ENCODE results near the gene CCL2. TPM values are rescaled to one million over a fixed set of nuclear protein-coding genes. Genes with fewer than 3 reads are reported as not detected.

Gene CCL2
- polyA plus RNA-seq, 4 donors = 13.8 to 22.4 (median 16.0) TPM

DNA sequence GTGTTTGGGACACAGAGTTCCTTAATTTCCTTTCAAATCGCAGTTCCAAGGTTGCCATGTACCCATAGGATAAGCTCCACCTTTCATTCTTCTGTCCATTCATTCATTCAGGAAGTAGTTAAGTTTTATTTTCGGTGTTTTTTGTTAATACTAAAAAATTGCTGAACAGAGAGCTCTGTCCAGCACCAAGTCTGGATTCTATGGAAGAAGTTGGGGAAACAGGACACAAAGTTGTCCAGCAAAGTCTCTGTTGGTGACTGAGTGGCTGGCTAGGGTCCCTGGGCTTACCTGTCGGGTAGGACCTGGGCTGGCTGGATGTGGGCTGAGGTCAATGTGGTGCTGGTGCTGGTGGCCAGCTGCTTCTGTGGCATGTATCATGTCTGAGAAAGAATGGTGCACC is 17.6 kb upstream of the CCL2 start:
- no peak for DNase-seq (ENCODE audit: low read depth in 4 of 4, low spot score in 2 of 4)

DNA sequence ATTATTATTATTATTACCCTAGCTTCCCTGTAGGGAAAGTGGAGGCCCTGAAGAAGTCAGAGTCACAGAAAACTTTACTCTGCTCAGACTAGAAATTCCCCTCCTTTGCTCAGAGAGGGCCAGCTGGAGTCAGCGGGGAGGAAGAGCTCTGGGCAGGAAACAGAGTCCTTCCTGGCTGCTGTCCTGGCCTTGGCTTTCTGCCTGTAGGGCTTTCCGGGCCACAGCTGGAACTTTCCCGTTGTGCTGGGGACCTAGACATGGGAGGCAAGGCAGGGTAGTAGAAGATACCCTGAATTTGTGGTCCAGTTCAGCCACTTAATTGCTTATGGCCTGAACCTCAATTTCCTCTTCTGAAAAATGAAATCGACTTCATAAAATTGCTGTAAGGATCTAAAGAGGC is 14.0 kb upstream of the CCL2 start:
- DNase-seq (ENCODE audit: low read depth in 4 of 4, low spot score in 2 of 4) = no peak

DNA sequence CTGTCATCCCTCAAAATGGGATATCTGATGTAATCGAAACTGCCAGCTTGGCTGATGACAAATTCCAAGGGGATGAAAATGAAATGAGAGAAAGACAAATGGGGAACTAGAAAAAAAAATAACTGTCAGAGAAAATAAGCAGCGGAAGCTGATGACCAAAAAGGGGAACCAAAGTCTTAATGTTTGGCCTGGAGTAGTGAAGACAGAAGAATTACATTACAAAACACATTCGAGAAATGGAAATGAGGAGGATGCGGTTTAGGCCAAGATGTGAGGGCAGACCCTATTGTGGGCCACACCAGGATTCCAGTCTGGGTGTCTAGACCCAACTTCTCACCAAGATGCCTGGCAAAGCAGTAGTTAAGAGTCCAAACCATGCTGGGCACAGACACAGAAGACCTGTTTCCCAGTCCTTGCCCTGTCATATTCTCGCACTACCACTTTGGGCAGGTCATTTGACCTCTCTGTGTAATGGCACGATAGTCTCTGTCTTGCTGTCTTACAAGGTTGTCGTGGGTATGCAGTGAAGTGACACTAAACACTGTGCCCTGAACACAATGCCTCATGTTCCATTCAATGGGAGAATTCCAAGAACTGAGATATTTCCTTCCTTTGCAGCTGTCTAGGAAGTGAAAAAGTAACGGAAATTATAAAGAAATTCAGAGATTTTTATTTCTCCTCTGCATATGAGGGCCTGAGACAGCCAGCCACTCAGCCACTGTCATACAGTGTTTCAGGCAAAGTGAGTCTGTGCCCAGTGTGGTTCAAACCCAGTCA is 12.3 kb upstream of the CCL2 start:
- no peak for DNase-seq (ENCODE audit: low read depth in 4 of 4, low spot score in 2 of 4)

DNA sequence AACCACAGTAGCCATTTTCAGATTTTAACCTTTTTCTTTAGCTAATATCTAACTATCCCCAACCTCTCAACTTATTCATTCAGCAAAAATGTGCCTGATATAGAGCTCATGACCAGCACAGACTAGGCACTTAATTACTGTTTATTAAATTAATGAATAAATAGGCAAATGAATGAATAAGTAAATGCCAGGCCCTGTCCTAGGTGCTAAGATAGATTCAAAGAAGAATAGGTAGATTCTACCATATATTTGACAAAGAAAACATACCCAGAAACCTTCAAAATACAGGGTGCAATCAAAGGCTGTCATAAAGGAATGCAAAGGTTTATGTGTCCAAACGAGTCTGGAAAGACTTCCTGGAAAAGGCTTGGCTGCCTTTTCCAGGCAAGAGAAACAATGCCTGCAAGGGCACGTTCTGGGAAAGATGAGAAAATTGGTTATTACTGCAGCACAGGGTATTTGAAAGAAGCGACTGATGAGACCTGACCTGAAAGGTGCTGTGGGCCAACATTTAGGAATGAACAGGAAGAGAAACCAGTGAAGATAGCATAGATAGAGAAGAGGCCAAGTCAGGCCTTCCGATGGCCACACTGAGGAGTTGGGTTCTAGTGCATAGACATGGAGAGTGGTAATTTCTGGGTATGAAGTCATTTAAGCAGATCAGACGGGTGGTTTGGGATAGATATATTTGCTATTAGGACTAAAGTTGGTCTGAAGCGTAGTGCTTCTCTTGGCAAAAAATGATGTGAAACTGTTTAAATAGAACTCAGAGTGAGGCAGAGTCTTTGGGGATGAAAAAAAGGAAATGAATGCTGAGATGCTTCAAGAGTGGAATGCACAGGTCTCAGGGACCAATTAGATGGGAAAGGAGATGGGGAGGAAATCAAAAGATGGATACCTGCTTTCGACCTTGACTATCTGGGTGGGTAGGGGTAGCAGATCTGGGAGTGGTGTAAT is 11.4 kb upstream of the CCL2 start:
- no peak for DNase-seq (ENCODE audit: low read depth in 4 of 4, low spot score in 2 of 4)

DNA sequence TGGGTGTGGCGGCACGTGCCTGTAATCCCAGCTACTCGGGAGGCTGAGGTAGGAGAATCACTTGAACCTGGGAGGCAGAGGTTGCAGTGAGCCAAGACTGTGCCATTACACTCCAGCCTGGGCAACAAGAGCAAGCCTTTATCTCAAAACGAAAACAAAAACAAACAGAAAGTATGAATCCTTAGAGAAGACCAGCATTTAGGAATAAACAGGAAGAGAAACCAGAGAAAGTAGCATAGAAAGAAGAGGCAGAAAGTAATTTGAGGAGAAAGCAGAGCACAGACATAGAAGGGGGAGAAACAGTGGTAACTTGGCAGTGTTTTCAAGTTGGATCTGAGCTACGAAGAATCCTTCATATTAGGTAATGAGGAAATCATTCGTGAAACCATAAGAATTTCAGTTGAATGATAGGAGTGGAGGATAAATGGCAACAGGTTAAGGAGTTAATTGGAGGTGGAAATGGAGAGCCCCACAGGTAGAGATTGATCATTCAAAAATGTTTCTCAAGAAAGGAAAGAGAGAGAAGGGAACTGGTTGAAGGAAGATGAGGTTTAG is 9.7 kb upstream of the CCL2 start:
- no peak for DNase-seq (ENCODE audit: low read depth in 4 of 4, low spot score in 2 of 4)

DNA sequence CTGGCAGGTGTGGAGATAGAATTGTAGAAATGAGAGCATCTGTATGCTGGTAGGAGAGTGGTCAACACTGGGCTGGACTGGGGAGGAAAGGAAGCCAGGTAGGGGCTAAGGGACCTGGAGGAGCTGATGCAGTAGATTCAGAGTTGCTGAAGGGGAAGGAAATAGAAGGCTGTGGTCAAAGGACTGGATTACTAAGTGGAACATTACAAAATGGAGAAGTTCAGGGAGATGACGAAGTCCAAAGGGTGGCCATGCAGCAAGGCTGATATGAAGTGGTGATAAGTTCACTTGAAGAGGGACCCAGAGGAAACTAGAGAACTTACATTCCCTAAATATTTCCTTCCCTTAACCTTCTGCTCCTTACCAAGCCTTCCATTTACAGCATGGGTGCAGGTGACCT is 8.6 kb upstream of the CCL2 start:
- no peak for DNase-seq (ENCODE audit: low read depth in 4 of 4, low spot score in 2 of 4)

DNA sequence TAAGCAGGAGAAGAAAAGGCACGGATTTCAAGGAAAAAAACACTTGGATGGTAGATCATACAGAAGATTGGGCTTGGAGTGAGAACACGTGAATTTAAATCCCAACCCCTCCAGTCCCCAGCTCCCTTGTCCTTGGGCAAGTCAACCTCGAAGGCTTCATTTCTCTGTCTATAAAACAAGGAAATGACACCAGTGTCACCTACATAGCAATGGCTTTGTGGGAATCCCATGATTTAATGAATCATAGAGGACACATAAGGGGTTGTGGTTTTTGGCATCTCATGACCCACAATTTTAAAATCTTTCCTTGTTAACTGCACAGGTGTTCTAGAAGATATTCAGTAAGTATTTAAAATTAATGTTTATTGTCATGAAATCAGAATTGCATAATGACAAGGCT is 8.2 kb upstream of the CCL2 start:
- no peak for DNase-seq (ENCODE audit: low read depth in 4 of 4, low spot score in 2 of 4)

DNA sequence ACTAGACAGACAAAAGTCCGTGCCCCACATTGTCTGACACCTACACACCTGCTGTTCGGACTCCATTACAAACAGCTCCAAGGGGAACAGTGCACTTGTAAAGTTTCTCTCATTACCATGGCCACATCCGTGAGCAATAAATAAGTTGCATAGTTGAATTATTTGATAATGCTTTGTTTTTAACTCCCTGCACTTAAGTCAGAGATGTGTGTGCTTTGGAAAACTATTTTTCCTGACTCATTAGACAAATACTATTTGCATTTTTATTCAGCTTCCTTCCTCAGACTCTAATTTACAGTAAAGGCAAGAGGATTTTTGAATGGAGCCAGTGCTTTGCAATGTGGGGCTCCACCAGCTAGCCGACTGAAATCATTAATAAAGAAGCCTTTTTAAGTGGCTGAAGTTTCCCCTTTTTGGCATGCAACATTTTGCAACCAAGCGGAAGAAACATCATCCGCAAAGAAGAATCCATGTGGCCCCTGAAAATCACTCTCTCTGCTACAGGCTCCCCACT is 6.5 kb upstream of the CCL2 start:
- DNase-seq (ENCODE audit: low read depth in 4 of 4, low spot score in 2 of 4) = no peak

DNA sequence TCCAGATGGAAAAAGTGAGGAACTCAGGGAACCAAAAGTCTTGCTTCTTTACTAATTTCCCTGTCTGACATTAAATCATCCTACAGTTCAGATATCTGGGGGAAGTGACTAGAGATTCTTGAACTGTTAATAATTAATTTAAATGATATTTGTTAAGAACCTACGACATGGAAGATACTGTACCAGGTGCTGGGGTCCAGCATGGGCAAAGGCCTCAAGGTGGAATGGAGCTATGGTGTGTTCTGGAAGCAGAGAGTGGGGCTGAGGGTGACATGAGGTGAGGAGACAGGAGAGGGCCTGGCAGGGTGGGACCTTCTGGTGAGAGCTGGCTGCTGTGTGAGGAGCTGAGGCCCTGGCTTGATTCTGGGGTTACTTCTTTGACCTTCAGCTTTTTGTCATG is 6.0 kb upstream of the CCL2 start:
- DNase-seq (ENCODE audit: low read depth in 4 of 4, low spot score in 2 of 4) = no peak

DNA sequence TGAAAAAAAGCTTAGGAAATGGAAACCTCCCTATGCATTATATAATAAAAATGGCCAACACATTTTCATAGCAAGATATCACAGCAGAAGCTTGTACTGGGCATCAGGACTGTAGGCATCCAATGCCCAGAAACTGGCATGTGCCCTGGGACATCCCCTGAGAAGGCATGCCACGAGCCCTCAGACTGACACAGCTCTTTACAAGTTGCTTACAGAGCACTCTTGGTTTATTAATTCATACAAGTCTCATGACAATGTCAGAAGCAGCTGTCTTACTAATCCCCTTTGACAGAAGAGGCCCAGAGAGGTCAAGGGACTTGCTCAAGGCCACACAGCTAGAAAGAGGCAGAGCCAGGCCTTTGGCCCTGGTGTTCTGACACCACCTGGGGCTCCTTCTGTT is 5.6 kb upstream of the CCL2 start:
- DNase-seq (ENCODE audit: low read depth in 4 of 4, low spot score in 2 of 4) = no peak

DNA sequence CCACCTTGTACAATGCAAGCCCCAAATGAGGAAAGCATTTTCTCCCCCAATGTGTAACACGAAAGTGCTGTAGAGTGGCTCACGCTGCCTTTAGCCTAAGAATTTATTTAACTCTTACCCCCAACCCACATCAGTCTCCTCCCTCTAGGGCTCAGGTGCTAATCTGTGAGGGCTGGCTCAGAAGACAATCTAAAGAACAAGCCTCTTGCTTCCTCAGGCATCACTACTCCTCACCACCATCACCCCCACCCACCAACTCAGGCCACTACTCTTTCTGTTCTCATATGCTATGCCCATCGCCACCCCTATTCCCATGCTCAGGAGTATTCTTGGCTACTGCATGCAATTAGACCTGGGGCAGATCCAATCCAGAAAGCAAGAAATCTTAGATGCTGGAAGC is 3.9 kb upstream of the CCL2 start:
- no peak for DNase-seq (ENCODE audit: low read depth in 4 of 4, low spot score in 2 of 4)

DNA sequence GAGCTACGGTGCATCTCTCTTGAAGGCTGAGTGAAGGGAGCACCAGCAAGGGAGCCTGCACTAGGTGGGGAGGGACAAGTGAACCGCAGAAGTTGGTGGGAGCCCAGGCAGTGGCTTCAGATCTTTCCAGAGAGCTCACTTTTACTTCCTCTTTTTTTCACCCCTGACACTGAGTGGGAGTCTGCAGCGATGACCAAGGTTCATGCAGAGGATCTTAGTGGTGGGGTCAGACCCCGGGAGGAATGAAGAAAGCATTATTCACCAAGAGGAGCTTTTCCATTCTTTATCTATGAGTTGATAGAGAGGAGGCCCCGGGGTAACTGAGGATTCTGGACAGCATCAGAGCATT is 3.0 kb upstream of the CCL2 start:
- no peak for DNase-seq (ENCODE audit: low read depth in 4 of 4, low spot score in 2 of 4)

DNA sequence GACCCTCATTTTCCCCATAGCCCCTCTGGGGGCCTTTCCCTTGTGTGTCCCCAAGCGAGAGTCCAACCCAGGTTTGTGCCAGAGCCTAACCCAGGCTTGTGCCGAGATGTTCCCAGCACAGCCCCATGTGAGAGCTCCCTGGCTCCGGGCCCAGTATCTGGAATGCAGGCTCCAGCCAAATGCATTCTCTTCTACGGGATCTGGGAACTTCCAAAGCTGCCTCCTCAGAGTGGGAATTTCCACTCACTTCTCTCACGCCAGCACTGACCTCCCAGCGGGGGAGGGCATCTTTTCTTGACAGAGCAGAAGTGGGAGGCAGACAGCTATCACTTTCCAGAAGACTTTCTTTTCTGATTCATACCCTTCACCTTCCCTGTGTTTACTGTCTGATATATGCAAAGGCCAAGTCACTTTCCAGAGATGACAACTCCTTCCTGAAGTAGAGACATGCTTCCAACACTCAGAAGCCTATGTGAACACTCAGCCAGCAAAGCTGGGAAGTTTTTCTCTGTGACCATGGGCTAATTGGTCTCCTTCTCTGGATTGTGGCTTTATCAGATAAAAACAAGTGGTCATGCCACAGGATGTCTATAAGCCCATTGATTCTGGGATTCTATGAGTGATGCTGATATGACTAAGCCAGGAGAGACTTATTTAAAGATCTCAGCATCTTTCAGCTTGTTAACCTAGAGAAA is 2.5 kb upstream of the CCL2 start:
- peak in 3 of 4 donors; percentile 35 to 63 (median 53) for DNase-seq (ENCODE audit: low read depth in 4 of 4, low spot score in 2 of 4)

DNA sequence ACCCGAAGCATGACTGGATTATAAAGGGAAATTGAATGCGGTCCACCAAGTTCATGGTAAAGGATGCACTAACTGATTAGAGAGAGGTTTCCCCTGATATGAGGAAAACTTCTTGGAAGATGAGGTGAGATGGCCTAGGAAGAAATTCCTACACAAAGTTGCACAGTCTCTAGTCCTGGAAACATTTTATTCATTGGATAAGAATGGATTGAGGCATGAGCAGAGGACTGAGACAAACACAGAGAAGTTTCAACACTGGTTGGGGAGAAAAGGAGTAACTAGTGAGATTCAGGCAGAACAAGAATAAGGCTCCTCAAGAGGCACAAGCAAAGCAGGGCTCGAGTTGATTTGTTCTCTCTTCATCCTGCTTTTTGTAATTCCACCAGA is 2.0 kb upstream of the CCL2 start:
- no peak for DNase-seq (ENCODE audit: low read depth in 4 of 4, low spot score in 2 of 4)

DNA sequence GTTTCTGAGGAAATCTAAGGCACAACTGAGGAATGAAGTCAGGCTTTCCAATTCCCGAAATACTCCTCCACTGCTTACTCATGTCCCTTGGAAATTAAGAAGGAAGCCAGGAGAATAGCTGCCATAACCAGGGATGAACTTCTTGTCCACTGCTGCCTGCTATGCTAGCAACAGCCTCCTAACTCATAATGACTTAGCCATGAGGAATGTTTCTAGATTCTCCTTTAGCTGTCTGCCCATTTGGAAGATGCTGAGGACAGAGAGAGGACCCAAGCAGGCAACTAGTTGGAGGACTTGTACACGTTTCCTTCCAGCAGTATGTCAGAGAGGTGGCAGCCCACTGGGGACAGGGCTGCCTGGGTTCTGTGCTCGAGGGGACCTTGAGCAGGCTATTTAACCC is 939 bp upstream of the CCL2 start:
- DNase-seq (ENCODE audit: low read depth in 4 of 4, low spot score in 2 of 4) = no peak

DNA sequence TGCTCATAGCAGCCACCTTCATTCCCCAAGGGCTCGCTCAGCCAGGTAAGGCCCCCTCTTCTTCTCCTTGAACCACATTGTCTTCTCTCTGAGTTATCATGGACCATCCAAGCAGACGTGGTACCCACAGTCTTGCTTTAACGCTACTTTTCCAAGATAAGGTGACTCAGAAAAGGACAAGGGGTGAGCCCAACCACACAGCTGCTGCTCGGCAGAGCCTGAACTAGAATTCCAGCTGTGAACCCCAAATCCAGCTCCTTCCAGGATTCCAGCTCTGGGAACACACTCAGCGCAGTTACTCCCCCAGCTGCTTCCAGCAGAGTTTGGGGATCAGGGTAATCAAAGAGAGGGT is 272 bp downstream of the CCL2 start:
- DNase-seq (ENCODE audit: low read depth in 4 of 4, low spot score in 2 of 4) = no peak

DNA sequence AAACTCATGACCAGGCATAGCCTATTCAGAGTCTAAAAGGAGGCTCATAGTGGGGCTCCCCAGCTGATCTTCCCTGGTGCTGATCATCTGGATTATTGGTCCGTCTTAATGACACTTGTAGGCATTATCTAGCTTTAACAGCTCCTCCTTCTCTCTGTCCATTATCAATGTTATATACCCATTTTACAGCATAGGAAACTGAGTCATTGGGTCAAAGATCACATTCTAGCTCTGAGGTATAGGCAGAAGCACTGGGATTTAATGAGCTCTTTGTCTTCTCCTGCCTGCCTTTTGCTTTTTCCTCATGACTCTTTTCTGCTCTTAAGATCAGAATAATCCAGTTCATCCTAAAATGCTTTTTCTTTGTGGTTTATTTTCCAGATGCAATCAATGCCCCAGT is 756 bp downstream of the CCL2 start:
- DNase-seq (ENCODE audit: low read depth in 4 of 4, low spot score in 2 of 4) = no peak

DNA sequence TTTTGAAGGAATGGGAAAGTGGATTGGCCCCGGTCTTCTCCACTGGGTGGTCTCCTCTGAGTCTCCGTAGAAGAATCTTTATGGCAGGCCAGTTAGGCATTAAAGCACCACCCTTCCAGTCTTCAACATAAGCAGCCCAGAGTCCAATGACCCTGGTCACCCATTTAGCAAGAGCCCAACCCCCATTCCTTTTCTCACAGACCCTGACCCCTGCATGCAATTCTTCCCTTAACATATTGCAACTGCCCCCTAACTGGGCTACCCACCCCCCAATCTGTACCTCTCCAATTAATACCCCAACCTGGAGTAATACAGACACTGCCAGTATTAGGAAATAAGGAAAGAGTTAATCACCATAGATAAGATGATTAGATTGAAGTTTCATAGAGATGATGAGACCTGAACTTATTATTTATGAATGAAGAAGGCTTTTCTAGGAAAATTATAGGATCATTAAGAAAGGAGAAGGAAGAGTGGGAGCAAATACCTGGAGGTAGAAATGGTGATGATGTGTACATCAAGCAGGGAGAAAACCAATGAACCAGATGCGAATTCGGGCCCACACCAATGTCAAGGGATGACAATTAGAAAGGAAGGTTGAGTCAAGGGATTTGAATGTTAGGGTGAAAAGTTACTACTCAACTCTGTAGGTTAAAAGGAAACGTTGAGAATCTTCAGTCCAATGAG is 2.4 kb downstream of the CCL2 start:
- DNase-seq (ENCODE audit: low read depth in 4 of 4, low spot score in 2 of 4) = no peak

DNA sequence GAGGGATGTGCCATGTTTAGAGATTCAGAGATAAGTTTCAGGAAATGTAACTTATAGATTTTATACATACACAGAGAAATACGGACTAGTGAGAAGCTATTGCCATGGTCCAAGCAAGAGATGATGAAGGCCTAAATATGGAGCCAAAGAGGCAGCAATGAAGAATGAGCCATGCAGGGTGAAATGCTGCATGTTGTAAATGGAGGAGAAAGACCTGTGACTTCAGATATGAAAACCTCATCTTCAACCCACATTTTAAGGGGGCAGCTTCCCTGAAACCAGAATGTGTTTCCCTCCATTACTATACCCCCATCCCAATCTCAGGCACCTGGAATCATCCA is 2.9 kb downstream of the CCL2 start:
- DNase-seq (ENCODE audit: low read depth in 4 of 4, low spot score in 2 of 4) = no peak

DNA sequence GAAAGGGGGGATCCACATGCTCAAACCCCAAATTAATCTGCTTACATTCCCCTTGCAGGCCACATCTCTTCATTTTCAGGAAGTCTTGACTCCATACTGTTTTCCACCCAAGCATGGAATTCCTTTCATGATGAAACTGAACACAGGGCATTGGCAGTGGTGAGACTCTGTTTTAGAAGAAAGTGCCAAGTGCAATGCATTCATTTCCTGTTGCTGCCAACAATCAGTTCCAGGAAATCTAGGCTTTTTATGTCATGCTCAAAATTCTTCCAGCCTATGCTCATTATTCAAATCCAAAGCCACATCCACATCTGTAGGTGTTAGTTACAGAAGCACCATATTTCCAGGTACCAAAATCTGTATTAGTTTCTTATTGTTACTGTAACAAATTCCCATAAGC is 4.1 kb downstream of the CCL2 start:
- no peak for DNase-seq (ENCODE audit: low read depth in 4 of 4, low spot score in 2 of 4)

DNA sequence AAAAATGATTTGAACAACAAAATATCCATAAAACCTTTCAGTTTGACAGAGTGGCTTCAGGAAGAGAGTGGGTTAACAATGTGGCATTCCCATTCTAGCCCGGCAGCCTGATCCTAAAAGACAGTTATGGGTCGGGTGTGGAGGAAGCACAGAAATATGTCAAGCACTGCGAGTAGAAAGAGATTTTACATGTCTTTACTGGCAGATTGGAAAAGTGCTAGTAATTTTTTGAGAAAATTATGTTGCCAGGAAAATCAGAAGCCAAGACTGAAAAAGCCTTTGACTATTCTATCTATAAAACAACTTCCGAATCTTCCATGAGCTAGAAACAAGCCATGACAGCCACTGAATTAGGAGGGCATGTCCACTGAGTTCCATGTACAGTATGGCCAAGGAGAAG is 5.8 kb downstream of the CCL2 start:
- no peak for DNase-seq (ENCODE audit: low read depth in 4 of 4, low spot score in 2 of 4)

All from left renal cortex interstitium (tissue), 4 donors.